IMR-90 (cell line): Measurements from ENCODE around the gene SLIT3. TPM values are rescaled to one million over a fixed set of nuclear protein-coding genes. Genes with fewer than 3 reads are reported as not detected.

ENCODE experiments used
- ATAC-seq: fragments of 200-7000 bp; cut with Tn5 transposase; 2 replicates; pipeline ENCODE4 v1.9.1; 2020; ENCODE audit warnings: low read depth, mild to moderate bottlenecking, moderate library complexity
- BruUV-seq: library from RNA; stranded (reverse); fragments of 400-500 nt; replicated peaks from 2 replicates; lab custom pipeline; 2021; lab: Mats Ljungman, UMichigan
- CTCF ChIA-PET: fragments of 300-600 bp; formaldehyde crosslinking; extraction: SDS; loops from one replicate; lab custom pipeline; 2021; ENCODE audit warnings: antibody characterized with exemption; lab: Yijun Ruan, JAX
- POLR2A ChIA-PET: fragments of 300-600 bp; sonication (Branson Sonifier 250); formaldehyde crosslinking; loops from one replicate; lab custom pipeline; 2022; ENCODE audit warnings: antibody characterized with exemption; ENCODE audit not compliant: unreplicated experiment; lab: Charles Lee
- DNase-seq: peaks from one replicate; pipeline ENCODE4 v3.0.0; 2013
- H2AFZ ChIP-seq: replicated peaks from 2 replicates; pipeline ENCODE3; 2013; ENCODE audit warnings: low read length, mild to moderate bottlenecking; ENCODE audit not compliant: poor library complexity
- H2AK5ac ChIP-seq: 2 replicates; pipeline ENCODE4 v1.6.1; 2013; ENCODE audit warnings: low read depth, low read length, inconsistent platforms
- H2AK9ac ChIP-seq: replicated peaks from 2 replicates; pipeline ENCODE3; 2013; ENCODE audit warnings: mild to moderate bottlenecking, low read depth, low read length, moderate library complexity; ENCODE audit not compliant: poor library complexity
- H2BK120ac ChIP-seq: 2 replicates; pipeline ENCODE4 v1.6.1; 2013; ENCODE audit warnings: low read depth, low read length, inconsistent platforms
- H2BK15ac ChIP-seq: 3 replicates; pipeline ENCODE4 v1.6.1; 2013; ENCODE audit warnings: low read depth, low read length, inconsistent platforms
- H2BK20ac ChIP-seq: 2 replicates; pipeline ENCODE4 v1.6.1; 2013; ENCODE audit warnings: low read depth, mild to moderate bottlenecking, inconsistent platforms, low read length, moderate library complexity
- H2BK5ac ChIP-seq: 2 replicates; pipeline ENCODE4 v1.6.1; 2013; ENCODE audit warnings: mild to moderate bottlenecking, low read depth, low read length, inconsistent platforms; ENCODE audit not compliant: poor library complexity, severe bottlenecking
- H3K14ac ChIP-seq: replicated peaks from 2 replicates; pipeline ENCODE4 v1.6.1; 2013; ENCODE audit warnings: low read depth, low read length, inconsistent platforms
- H3K18ac ChIP-seq: 2 replicates; pipeline ENCODE4 v1.6.1; 2013; ENCODE audit warnings: low read depth, low read length, control low read depth
- H3K23ac ChIP-seq: 2 replicates; pipeline ENCODE4 v1.6.1; 2013; ENCODE audit warnings: low read depth, low read length, inconsistent platforms
- H3K27ac ChIP-seq: 2 replicates; pipeline ENCODE4 v1.5.1; 2013; ENCODE audit warnings: mild to moderate bottlenecking, control low read depth, low read length; ENCODE audit not compliant: insufficient read depth
- H3K27me3 ChIP-seq: 2 replicates; pipeline ENCODE4 v1.6.1; 2013; ENCODE audit warnings: low read length; ENCODE audit not compliant: control insufficient read depth, insufficient read depth
- H3K36me3 ChIP-seq: 2 replicates; pipeline ENCODE4 v1.6.1; 2013; ENCODE audit warnings: low read length, mixed read lengths; ENCODE audit not compliant: control insufficient read depth, insufficient read depth
- H3K4ac ChIP-seq: 2 replicates; pipeline ENCODE4 v1.6.1; 2013; ENCODE audit warnings: low read depth, low read length, inconsistent platforms
- H3K4me1 ChIP-seq: 2 replicates; pipeline ENCODE4 v1.6.1; 2013; ENCODE audit warnings: low read length, mixed read lengths; ENCODE audit not compliant: control insufficient read depth, insufficient read depth
- H3K4me2 ChIP-seq: 2 replicates; pipeline ENCODE4 v1.6.1; 2013; ENCODE audit warnings: low read depth, mild to moderate bottlenecking, control low read depth, low read length, moderate library complexity
- H3K4me3 ChIP-seq: 2 replicates; pipeline ENCODE4 v1.5.1; 2013; ENCODE audit warnings: low read depth, mild to moderate bottlenecking, control low read depth, low read length, moderate library complexity; ENCODE audit not compliant: insufficient read depth
- H3K56ac ChIP-seq: 2 replicates; pipeline ENCODE4 v1.6.1; 2013; ENCODE audit warnings: low read length, inconsistent platforms; ENCODE audit not compliant: insufficient read depth; ENCODE audit errors: extremely low read depth
- H3K79me1 ChIP-seq, 2 experiments: 2 replicates each; pipeline ENCODE4 v1.6.1; 2013; ENCODE audit warnings: low read length in 2 of 2, inconsistent platforms in 1 of 2, low read depth in 1 of 2
- H3K9ac ChIP-seq: 2 replicates; pipeline ENCODE4 v1.6.1; 2013; ENCODE audit warnings: low read depth, low read length, control low read depth
- H3K9me1 ChIP-seq: 2 replicates; pipeline ENCODE4 v1.6.1; 2013; ENCODE audit warnings: low read length, inconsistent platforms; ENCODE audit not compliant: insufficient read depth
- H3K9me3 ChIP-seq: 2 replicates; pipeline ENCODE4 v1.6.1; 2013; ENCODE audit warnings: low read length; ENCODE audit not compliant: control insufficient read depth, insufficient read depth
- H4K20me1 ChIP-seq: 2 replicates; pipeline ENCODE4 v1.6.1; 2013; ENCODE audit warnings: low read length, inconsistent platforms; ENCODE audit not compliant: insufficient read depth
- H4K5ac ChIP-seq: 2 replicates; pipeline ENCODE4 v1.6.1; 2013; ENCODE audit warnings: mild to moderate bottlenecking, low read depth, low read length, control low read depth
- H4K8ac ChIP-seq, 2 experiments: 2 replicates each; pipeline ENCODE4 v1.6.1; 2013; ENCODE audit warnings: low read depth in 2 of 2, low read length in 2 of 2, control low read depth in 1 of 2, inconsistent platforms in 1 of 2
- H4K91ac ChIP-seq: 2 replicates; pipeline ENCODE4 v1.6.1; 2013; ENCODE audit warnings: low read depth, low read length, inconsistent platforms; ENCODE audit not compliant: insufficient read depth
- CHD1 ChIP-seq: IDR thresholded peaks from 2 replicates; pipeline ENCODE4 v1.6.1; 2012; ENCODE audit warnings: low read depth, low read length, improper control_type of control experiment
- CTCF ChIP-seq: conservative IDR thresholded peaks from 2 replicates; pipeline ENCODE4 v1.5.1; 2012; ENCODE audit warnings: mild to moderate bottlenecking, low read depth, low read length, improper control_type of control experiment
- NFE2L2 ChIP-seq: fragments of 150-350 bp; IDR thresholded peaks from 2 replicates; pipeline ENCODE4 v1.6.1; 2016; ENCODE audit warnings: low read depth, mild to moderate bottlenecking, low read length
- RCOR1 ChIP-seq: IDR thresholded peaks from 2 replicates; pipeline ENCODE4 v1.6.1; 2012; ENCODE audit warnings: mild to moderate bottlenecking, low read length, improper control_type of control experiment; ENCODE audit not compliant: insufficient replicate concordance
- WGBS, 2 experiments: methylation state at CpG; one replicate each; pipeline versions ENCODE4 v1.1.5 to v1.1.7; 2013; ENCODE audit warnings: missing lambda C conversion rate in 2 of 2; ENCODE audit not compliant: insufficient read length in 1 of 2; ENCODE audit errors: extremely low coverage in 2 of 2; 5-methylcytosine and 5-hydroxymethylcytosine counted together
- dilution Hi-C: fragments of 300-500 bp; cut with HindIII; formaldehyde crosslinking; loops from one replicate; pipeline ENCODE4 v1.14.3; 2018; ENCODE audit warnings: low sequenced_read_pairs; ENCODE audit not compliant: unreplicated experiment
- in situ Hi-C: fragments of 300-500 bp; cut with MboI; formaldehyde crosslinking; loops from 3 replicates; pipeline ENCODE4 v1.14.3; 2019; ENCODE audit warnings: low sequenced_read_pairs, inconsistent platforms, mixed read lengths
- intact Hi-C: fragments of 100-400 bp; cut with micrococcal nuclease; formaldehyde crosslinking; loops from 2 replicates; pipeline ENCODE4 v1.10.0; 2022
- polyA plus RNA-seq, 3 experiments: library from polyadenylated mRNA; depleted of rRNA; stranded (reverse); fragments of >200 nt; gene quantifications; 2 replicates each; pipeline ENCODE4 v1.2.3, GENCODE V29; 2012; ENCODE audit warnings: low replicate concordance in 1 of 3
- total RNA-seq: library from RNA; depleted of rRNA; stranded (reverse); fragments of >200 nt; gene quantifications from 2 replicates; pipeline ENCODE4 v1.2.3, GENCODE V29; 2012
- TF ChIP-seq, protein P1 (sequence below): fragments of 150-350 bp; IDR thresholded peaks from 2 replicates; pipeline ENCODE4 v1.6.1; 2016; ENCODE audit warnings: low read depth, mild to moderate bottlenecking, low read length, moderate library complexity, borderline replicate concordance
- TF ChIP-seq, protein P2 (sequence below): fragments of 150-350 bp; IDR thresholded peaks from 2 replicates; pipeline ENCODE4 v1.6.1; 2017; ENCODE audit warnings: mild to moderate bottlenecking, antibody characterized with exemption, low read length, low read depth

SLIT3 gene
- total and polyA plus RNA-seq, 2 of the 4 experiments (the other 2 are of a cell fraction): 0.18 to 0.50 TPM

DNA sequence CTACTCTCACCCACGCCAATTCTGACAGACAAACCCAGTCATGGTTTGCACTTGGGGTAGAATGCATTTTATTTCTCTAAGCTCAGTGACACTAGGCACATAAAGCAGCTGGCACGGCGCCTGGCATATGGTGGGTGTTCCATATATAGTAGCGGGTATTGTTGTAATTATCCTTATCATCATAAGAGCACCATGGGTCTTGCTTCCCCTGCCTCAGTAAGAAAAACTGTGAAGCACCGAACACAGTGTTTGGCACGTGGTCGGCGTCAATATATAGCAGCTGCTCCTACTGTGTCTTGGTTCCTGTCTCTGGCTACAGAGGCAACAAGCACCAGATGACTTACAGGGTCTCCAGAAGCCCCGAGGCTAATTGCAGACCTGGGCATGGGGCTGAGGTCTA, 527.7 kb downstream of the SLIT3 start:
- dilution Hi-C loops: no loop called here

More for the DNA sequence above, 527.7 kb downstream of the SLIT3 start:
- no TSS peak for BruUV-seq
- Histone ChIP-seq H2BK5ac (no peak overlapping the region), H3K9ac (no peak overlapping the region), H2BK15ac (no peak overlapping the region), H4K20me1 (no peaks in the 10 kb centered on the region), H2AK5ac (no peak overlapping the region), H3K36me3 (no peaks in the 10 kb centered on the region), H3K9me3 (no peaks in the 10 kb centered on the region), H2AK9ac (no peak overlapping the region), H3K4me2 (no peak overlapping the region), H3K56ac (no peak overlapping the region), H3K27ac (no peak overlapping the region), H2AFZ (no peak overlapping the region), H3K27me3 (no peaks in the 10 kb centered on the region), H3K14ac (no peak overlapping the region), H4K8ac (no peak overlapping the region), H3K4me1 (no peaks in the 10 kb centered on the region), H3K4ac (no peak overlapping the region), H3K18ac (no peak overlapping the region), H2BK120ac (no peak overlapping the region), H4K5ac (no peak overlapping the region), H3K23ac (no peak overlapping the region), H4K91ac (no peak overlapping the region), H3K4me3 (no peak overlapping the region), H3K9me1 (no peaks in the 10 kb centered on the region), H3K79me1 (no peaks in the 10 kb centered on the region), H2BK20ac (no peak overlapping the region)
- in situ Hi-C loops (no loop called here), intact Hi-C loops (no loop called here)
- POLR2A ChIA-PET: no interaction called here
- TF ChIP-seq, protein P1, sequence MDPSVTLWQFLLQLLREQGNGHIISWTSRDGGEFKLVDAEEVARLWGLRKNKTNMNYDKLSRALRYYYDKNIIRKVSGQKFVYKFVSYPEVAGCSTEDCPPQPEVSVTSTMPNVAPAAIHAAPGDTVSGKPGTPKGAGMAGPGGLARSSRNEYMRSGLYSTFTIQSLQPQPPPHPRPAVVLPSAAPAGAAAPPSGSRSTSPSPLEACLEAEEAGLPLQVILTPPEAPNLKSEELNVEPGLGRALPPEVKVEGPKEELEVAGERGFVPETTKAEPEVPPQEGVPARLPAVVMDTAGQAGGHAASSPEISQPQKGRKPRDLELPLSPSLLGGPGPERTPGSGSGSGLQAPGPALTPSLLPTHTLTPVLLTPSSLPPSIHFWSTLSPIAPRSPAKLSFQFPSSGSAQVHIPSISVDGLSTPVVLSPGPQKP: no peak
- no peak for TF ChIP-seq CTCF
- no peak for TF ChIP-seq CHD1
- no peak for TF ChIP-seq RCOR1
- TF ChIP-seq NFE2L2: no peak
- TF ChIP-seq, protein P2, sequence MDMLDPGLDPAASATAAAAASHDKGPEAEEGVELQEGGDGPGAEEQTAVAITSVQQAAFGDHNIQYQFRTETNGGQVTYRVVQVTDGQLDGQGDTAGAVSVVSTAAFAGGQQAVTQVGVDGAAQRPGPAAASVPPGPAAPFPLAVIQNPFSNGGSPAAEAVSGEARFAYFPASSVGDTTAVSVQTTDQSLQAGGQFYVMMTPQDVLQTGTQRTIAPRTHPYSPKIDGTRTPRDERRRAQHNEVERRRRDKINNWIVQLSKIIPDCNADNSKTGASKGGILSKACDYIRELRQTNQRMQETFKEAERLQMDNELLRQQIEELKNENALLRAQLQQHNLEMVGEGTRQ: no peak
- DNase-seq (no peak), ATAC-seq (no peak)
- CTCF ChIA-PET: no interaction called here
- no CpG with 5 or more reads among the region's 9 CpGs for WGBS, 2 experiments
